ENCODE measurements around the gene TLCD1.

TLCD1 gene

GRCh38 chr17:28726226-28726626 is at the start of gene TLCD1:
Gene TLCD1, minus strand, starts transcription at chr17:28726233. Its CDS starts 136 bp downstream, at chr17:28726097.
- no peak for DNase-seq

- DNase-seq = no peak
These were observed 48.2 kb upstream of the TLCD1 start for GRCh38 chr17:28774206-28774605.

- no peak for DNase-seq
These were observed 47.7 kb upstream of the TLCD1 start for GRCh38 chr17:28773736-28774135.

- DNase-seq = no peak
These were observed 39.0 kb upstream of the TLCD1 start for GRCh38 chr17:28765038-28765437.

GRCh38 chr17:28763804-28764266 is 37.8 kb upstream of the TLCD1 start:
- peak; percentile 43 for DNase-seq

- no peak for DNase-seq
These were observed 37.2 kb upstream of the TLCD1 start for GRCh38 chr17:28763137-28763799.

GRCh38 chr17:28760601-28761562 is 34.8 kb upstream of the TLCD1 start:
- DNase-seq = no peak

GRCh38 chr17:28759256-28759865 is 33.3 kb upstream of the TLCD1 start:
- no peak for DNase-seq

GRCh38 chr17:28758411-28759121 is 32.5 kb upstream of the TLCD1 start:
- DNase-seq = no peak

- no peak for DNase-seq
These were observed 30.2 kb upstream of the TLCD1 start for GRCh38 chr17:28756049-28756804.

GRCh38 chr17:28755486-28755885 is 29.5 kb upstream of the TLCD1 start:
- no peak for DNase-seq

- no peak for DNase-seq
These were observed 25.8 kb upstream of the TLCD1 start for GRCh38 chr17:28751600-28752366.

- peak; percentile 73 for DNase-seq
These were observed 24.4 kb upstream of the TLCD1 start for GRCh38 chr17:28750178-28751047.

- DNase-seq = no peak
These were observed 23.6 kb upstream of the TLCD1 start for GRCh38 chr17:28749516-28750177.

- no peak for DNase-seq
These were observed 23.0 kb upstream of the TLCD1 start for GRCh38 chr17:28748852-28749515.

- no peak for DNase-seq
These were observed 22.0 kb upstream of the TLCD1 start for GRCh38 chr17:28747801-28748750.

- no peak for DNase-seq
These were observed 21.1 kb upstream of the TLCD1 start for GRCh38 chr17:28747051-28747691.

Data from NCI-H1048 (cell line).